Esophagus squamous epithelium (tissue), 5 donors: ENCODE results near the gene EPHA6. TPM values are rescaled to one million over a fixed set of nuclear protein-coding genes. Genes with fewer than 3 reads are reported as not detected.

Experiments used
- DNase-seq: peaks from one replicate; lab custom pipeline; 2025; lab: John Stamatoyannopoulos, UW
- H3K27ac ChIP-seq, 4 donors: fragments of 200-600 bp; sonication (generic); one replicate each; pipeline ENCODE4 v1.5.1; 2016 to 2019; ENCODE audit warnings: mild to moderate bottlenecking in 1 of 4
- H3K27me3 ChIP-seq, 4 donors: fragments of 200-600 bp; sonication (generic); 1 replicate in 3 of 4; 2 replicates in 1 of 4; pipeline versions ENCODE4 v1.5.1 to v1.6.0; 2017 to 2021; ENCODE audit warnings: antibody characterized with exemption in 1 of 4
- H3K36me3 ChIP-seq, 3 donors: fragments of 200-600 bp; sonication (generic); one replicate each; pipeline ENCODE4 v1.5.1; 2016 to 2019
- H3K4me1 ChIP-seq, 3 donors: fragments of 200-600 bp; sonication (generic); one replicate each; pipeline ENCODE4 v1.5.1; 2017 to 2019
- H3K4me3 ChIP-seq, 4 donors: fragments of 200-600 bp; sonication (generic); 1 replicate in 3 of 4; 2 replicates in 1 of 4; pipeline ENCODE4 v1.5.1; 2016 to 2019; ENCODE audit warnings: mild to moderate bottlenecking in 2 of 4, moderate library complexity in 1 of 4
- H3K9me3 ChIP-seq, 3 donors: fragments of 200-600 bp; sonication (generic); one replicate each; pipeline ENCODE4 v1.5.1; 2016 to 2019
- POLR2A ChIP-seq, 4 donors: fragments of 450-650 bp; IDR thresholded peaks; one replicate each; pipeline ENCODE4 v1.6.1; 2017; ENCODE audit warnings: antibody characterized with exemption in 4 of 4, mild to moderate bottlenecking in 4 of 4, moderate library complexity in 3 of 4
- WGBS, 2 donors: methylation state at CpG; one replicate each; pipeline ENCODE4 v1.1.5; 2018; 5-methylcytosine and 5-hydroxymethylcytosine counted together
- intact Hi-C: fragments of 100-400 bp; cut with DNase I; formaldehyde crosslinking; loops from one replicate; pipeline ENCODE4 v1.15.0; 2022
- total RNA-seq, 4 donors: library from RNA; depleted of rRNA; stranded (reverse); fragments of >200 nt; gene quantifications; one replicate each; pipeline ENCODE4 v1.1.0, GENCODE V29; 2016
- TF ChIP-seq, protein P1 (sequence below), 6 experiments: fragments of 450-650 bp in 4 of 6; fragments of 200-600 bp in 2 of 6; sonication (generic) in 2 of 6; IDR thresholded peaks; one replicate each; pipeline ENCODE4 v1.5.1; 2016 to 2019; ENCODE audit warnings: antibody characterized with exemption in 6 of 6, mild to moderate bottlenecking in 4 of 6, moderate library complexity in 4 of 6
- donor health status: DM: yes; HTN: yes; CAD: no.

Gene EPHA6
- total RNA-seq, 4 donors from 2014 or later, result 0.34 to 2.9 (median 1.5) TPM

GRCh38 chr3:97232393-97233034 lies 418.1 kb downstream of the EPHA6 start:
- Histone ChIP-seq H3K36me3 (no peaks in the 10 kb centered on the region), H3K4me1 (peaks cover 0 to 55% (median 14%) of the 10 kb centered on the region in 3 donors), H3K4me3 (no peak overlapping the region), H3K9me3 (no peaks in the 10 kb centered on the region), H3K27ac (peak overlapping the region in 3 of 4 donors; percentile 48 to 74 (median 57)), H3K27me3 (no peaks in the 10 kb centered on the region)
- DNase-seq, result peak; percentile 1
- WGBS, 2 donors, result 28 to 32% methylated on average over 5 of the region's 5 CpGs
- no peak for TF ChIP-seq POLR2A (IDR thresholded peaks at IDR 0.05)
- TF ChIP-seq, protein P1, sequence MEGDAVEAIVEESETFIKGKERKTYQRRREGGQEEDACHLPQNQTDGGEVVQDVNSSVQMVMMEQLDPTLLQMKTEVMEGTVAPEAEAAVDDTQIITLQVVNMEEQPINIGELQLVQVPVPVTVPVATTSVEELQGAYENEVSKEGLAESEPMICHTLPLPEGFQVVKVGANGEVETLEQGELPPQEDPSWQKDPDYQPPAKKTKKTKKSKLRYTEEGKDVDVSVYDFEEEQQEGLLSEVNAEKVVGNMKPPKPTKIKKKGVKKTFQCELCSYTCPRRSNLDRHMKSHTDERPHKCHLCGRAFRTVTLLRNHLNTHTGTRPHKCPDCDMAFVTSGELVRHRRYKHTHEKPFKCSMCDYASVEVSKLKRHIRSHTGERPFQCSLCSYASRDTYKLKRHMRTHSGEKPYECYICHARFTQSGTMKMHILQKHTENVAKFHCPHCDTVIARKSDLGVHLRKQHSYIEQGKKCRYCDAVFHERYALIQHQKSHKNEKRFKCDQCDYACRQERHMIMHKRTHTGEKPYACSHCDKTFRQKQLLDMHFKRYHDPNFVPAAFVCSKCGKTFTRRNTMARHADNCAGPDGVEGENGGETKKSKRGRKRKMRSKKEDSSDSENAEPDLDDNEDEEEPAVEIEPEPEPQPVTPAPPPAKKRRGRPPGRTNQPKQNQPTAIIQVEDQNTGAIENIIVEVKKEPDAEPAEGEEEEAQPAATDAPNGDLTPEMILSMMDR (IDR thresholded peaks at IDR 0.05), result no peak
- intact Hi-C loops, result no loop called here

GRCh38 chr3:97235179-97235578 lies 420.8 kb downstream of the EPHA6 start:
- TF ChIP-seq, protein P1 (IDR thresholded peaks at IDR 0.05), result no peak
- TF ChIP-seq POLR2A (IDR thresholded peaks at IDR 0.05), result no peak
- Histone ChIP-seq H3K9me3 (no peaks in the 10 kb centered on the region), H3K4me3 (no peak overlapping the region), H3K27me3 (no peaks in the 10 kb centered on the region), H3K4me1 (peaks cover 0 to 55% (median 14%) of the 10 kb centered on the region in 3 donors), H3K36me3 (no peaks in the 10 kb centered on the region), H3K27ac (peak overlapping the region in 3 of 4 donors; percentile 6 to 57 (median 53))
- DNase-seq, result no peak
- intact Hi-C loops, result no loop called here

- no peaks in the 10 kb centered on the region for H3K36me3 ChIP-seq
- H3K9me3 ChIP-seq, result no peaks in the 10 kb centered on the region
- TF ChIP-seq, protein P1 (IDR thresholded peaks at IDR 0.05), result no peak
- no peak for TF ChIP-seq POLR2A (IDR thresholded peaks at IDR 0.05)
- DNase-seq, result no peak
- H3K4me3 ChIP-seq, result no peak overlapping the region
- intact Hi-C loops, result no loop called here
- H3K4me1 ChIP-seq, result peaks cover 0 to 55% (median 14%) of the 10 kb centered on the region in 3 donors
- H3K27ac ChIP-seq, result peak overlapping the region in 2 of 4 donors; percentile 53 to 57
- H3K27me3 ChIP-seq, result no peaks in the 10 kb centered on the region
These were observed 421.4 kb downstream of the EPHA6 start for GRCh38 chr3:97235611-97236315.

GRCh38 chr3:97241417-97241816 lies 427.0 kb downstream of the EPHA6 start:
- no peak overlapping the region for H3K4me3 ChIP-seq
- H3K36me3 ChIP-seq, result no peaks in the 10 kb centered on the region
- no peaks in the 10 kb centered on the region for H3K27me3 ChIP-seq
- no peaks in the 10 kb centered on the region for H3K9me3 ChIP-seq
- H3K27ac ChIP-seq, result no peak overlapping the region
- WGBS, 2 donors, result 79 to 90% methylated on average over 1 of the region's 1 CpG
- intact Hi-C loops, result no loop called here
- peaks cover 0 to 4% (median 0%) of the 10 kb centered on the region in 3 donors for H3K4me1 ChIP-seq
- DNase-seq, result no peak
- TF ChIP-seq, protein P1 (IDR thresholded peaks at IDR 0.05), result no peak

DNA sequence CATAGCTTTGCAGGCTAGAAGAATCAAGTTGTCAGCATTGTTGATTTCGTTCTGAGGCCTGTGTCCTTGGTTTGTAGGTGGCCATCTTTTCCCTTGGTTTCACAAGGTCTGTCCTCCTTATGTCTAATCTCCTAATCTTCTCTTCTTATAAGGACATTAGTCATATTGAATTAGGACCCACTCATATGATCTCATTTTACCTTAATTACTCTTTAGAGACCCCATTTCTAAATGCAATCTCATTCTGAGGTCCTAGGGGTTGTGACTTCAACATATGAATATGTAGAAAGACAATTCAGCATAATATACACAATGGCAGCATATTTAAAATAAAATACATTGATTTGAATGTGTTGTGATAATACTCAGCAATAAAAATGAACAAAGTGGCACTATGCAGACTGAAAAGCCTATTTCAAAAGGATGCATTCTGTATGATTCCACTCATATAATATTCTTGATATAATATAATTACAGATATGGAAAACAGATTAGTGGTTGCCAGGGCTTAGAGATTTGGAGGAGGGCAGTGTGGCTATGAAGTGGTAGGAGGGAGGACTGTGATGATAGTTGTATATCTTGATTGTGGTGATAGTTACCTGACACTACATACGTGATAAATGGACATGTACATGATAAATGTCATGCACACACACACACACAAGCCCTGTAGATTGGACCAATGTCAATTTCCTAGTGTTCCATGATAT lies 431.0 kb downstream of the EPHA6 start:
- Histone ChIP-seq H3K36me3 (no peaks in the 10 kb centered on the region), H3K27ac (no peak overlapping the region), H3K27me3 (no peaks in the 10 kb centered on the region), H3K4me1 (no peaks in the 10 kb centered on the region), H3K4me3 (no peak overlapping the region), H3K9me3 (no peaks in the 10 kb centered on the region)
- WGBS, 2 donors, result 76 to 81% methylated on average over 2 of the region's 2 CpGs
- DNase-seq, result no peak
- TF ChIP-seq, protein P1 (IDR thresholded peaks at IDR 0.05), result no peak
- TF ChIP-seq POLR2A (IDR thresholded peaks at IDR 0.05), result no peak
- intact Hi-C loops, result no loop called here
